Neural progenitor cell (in vitro differentiated cells): ENCODE measurements around the gene KDELR3. TPM values are rescaled to one million over a fixed set of nuclear protein-coding genes. Genes with fewer than 3 reads are reported as not detected.

Experiments used
- DNase-seq: peaks from one replicate; pipeline ENCODE4 v3.0.0-alpha.2; 2016; ENCODE audit warnings: low spot score
- H2AFZ ChIP-seq: fragments of 200-600 bp; sonication (generic); replicated peaks from 2 replicates; pipeline ENCODE4 v1.6.1; 2016; ENCODE audit warnings: antibody characterized with exemption
- H3F3A ChIP-seq: fragments of 200-600 bp; sonication (generic); 2 replicates; pipeline ENCODE4 v1.6.1; 2016; ENCODE audit warnings: antibody characterized with exemption, low read depth
- H3K27ac ChIP-seq: fragments of 200-600 bp; sonication (generic); 2 replicates; pipeline ENCODE4 v1.5.1; 2016; ENCODE audit warnings: mild to moderate bottlenecking
- H3K27me3 ChIP-seq: fragments of 200-600 bp; sonication (generic); 2 replicates; pipeline ENCODE4 v1.6.1; 2016; ENCODE audit warnings: mild to moderate bottlenecking, moderate library complexity
- H3K36me3 ChIP-seq: fragments of 200-600 bp; sonication (generic); 2 replicates; pipeline ENCODE4 v1.5.1; 2016
- H3K4me1 ChIP-seq: fragments of 200-600 bp; sonication (generic); 2 replicates; pipeline ENCODE4 v1.6.1; 2016; ENCODE audit warnings: mixed run types
- H3K4me2 ChIP-seq: fragments of 200-600 bp; sonication (generic); 2 replicates; pipeline ENCODE4 v1.6.1; 2016
- H3K4me3 ChIP-seq: fragments of 200-600 bp; sonication (generic); 2 replicates; pipeline ENCODE4 v1.5.1; 2016
- H3K79me2 ChIP-seq: fragments of 200-600 bp; sonication (generic); 2 replicates; pipeline ENCODE4 v1.6.1; 2016; ENCODE audit warnings: low read depth
- H3K9ac ChIP-seq: fragments of 200-600 bp; sonication (generic); 2 replicates; pipeline ENCODE4 v1.6.1; 2016
- H3K9me3 ChIP-seq: fragments of 200-600 bp; sonication (generic); 2 replicates; pipeline ENCODE4 v1.5.1; 2016; ENCODE audit warnings: low read depth
- H4K20me1 ChIP-seq: fragments of 200-600 bp; sonication (generic); 2 replicates; pipeline ENCODE4 v1.6.1; 2016; ENCODE audit warnings: low read depth
- H3K27ac Mint-ChIP-seq: 3 replicates; pipeline ENCODE4 v1.8.0; 2021; ENCODE audit warnings: mixed read lengths
- H3K27me3 Mint-ChIP-seq: 2 replicates; pipeline ENCODE4 v1.8.0; 2022; ENCODE audit warnings: low read depth, mild to moderate bottlenecking, inconsistent platforms, moderate library complexity, mixed read lengths; ENCODE audit not compliant: insufficient read depth
- H3K36me3 Mint-ChIP-seq: 3 replicates; pipeline ENCODE4 v1.8.0; 2021; ENCODE audit warnings: mixed read lengths
- H3K4me1 Mint-ChIP-seq: 3 replicates; pipeline ENCODE4 v1.8.0; 2021; ENCODE audit warnings: mixed read lengths
- H3K4me3 Mint-ChIP-seq: 3 replicates; pipeline ENCODE4 v1.8.0; 2021; ENCODE audit warnings: mild to moderate bottlenecking, moderate library complexity, mixed read lengths
- H3K9me3 Mint-ChIP-seq: 3 replicates; pipeline ENCODE4 v1.8.0; 2020; ENCODE audit warnings: mixed read lengths
- CTCF ChIP-seq: fragments of 200-600 bp; sonication (generic); IDR thresholded peaks from 2 replicates; pipeline ENCODE4 v1.5.1; 2017; ENCODE audit warnings: antibody characterized with exemption, mild to moderate bottlenecking
- EZH2 ChIP-seq: fragments of 200-600 bp; sonication (generic); IDR thresholded peaks from 2 replicates; pipeline ENCODE4 v1.6.1; 2017; ENCODE audit warnings: antibody characterized with exemption, mild to moderate bottlenecking, moderate library complexity
- EZH2phosphoT487 ChIP-seq: fragments of 200-600 bp; sonication (generic); IDR thresholded peaks from 2 replicates; pipeline ENCODE4 v1.6.1; 2017; ENCODE audit warnings: antibody characterized with exemption
- total RNA-seq: library from RNA; depleted of rRNA; stranded (reverse); fragments of >200 nt; gene quantifications from 2 replicates; pipeline ENCODE4 v1.2.3, GENCODE V29; 2015; ENCODE audit warnings: low replicate concordance

Gene KDELR3
- total RNA-seq, 1 donor from 2014 or later: 3.4 TPM

- H3K9me3 ChIP-seq: no peaks in the 10 kb centered on the region
- Mint-ChIP-seq H3K36me3 (peaks cover 67% of the 10 kb centered on the region), H3K9me3 (no peaks in the 10 kb centered on the region), H3K4me1 (peaks cover 6% of the 10 kb centered on the region), H3K27ac (no peak overlapping the region), H3K27me3 (peaks cover 2% of the 10 kb centered on the region), H3K4me3 (no peak overlapping the region)
- DNase-seq: no peak
- no peak overlapping the region for H3K4me3 ChIP-seq
- H3K79me2 ChIP-seq: peaks cover 47% of the 10 kb centered on the region
- H2AFZ ChIP-seq: no peak overlapping the region
- TF ChIP-seq EZH2 (no peak), CTCF (no peak), EZH2phosphoT487 (no peak)
- H3K36me3 ChIP-seq: peaks cover 60% of the 10 kb centered on the region
- H3K4me2 ChIP-seq: no peak overlapping the region
- H3K27ac ChIP-seq: peak overlapping the region; percentile 63
- no peaks in the 10 kb centered on the region for H3K4me1 ChIP-seq
- peaks cover 100% of the 10 kb centered on the region for H3F3A ChIP-seq
- peaks cover 76% of the 10 kb centered on the region for H4K20me1 ChIP-seq
- H3K9ac ChIP-seq: no peak overlapping the region
- H3K27me3 ChIP-seq: no peaks in the 10 kb centered on the region
Observed at GRCh38 chr22:38487946-38488345, 20.1 kb downstream of the KDELR3 start.

- DNase-seq: no peak
- no peak overlapping the region for H3K4me2 ChIP-seq
- Mint-ChIP-seq H3K36me3 (peaks cover 64% of the 10 kb centered on the region), H3K27ac (no peak overlapping the region), H3K9me3 (no peaks in the 10 kb centered on the region), H3K27me3 (peaks cover 2% of the 10 kb centered on the region), H3K4me1 (peaks cover 6% of the 10 kb centered on the region), H3K4me3 (no peak overlapping the region)
- H3K27me3 ChIP-seq: no peaks in the 10 kb centered on the region
- no peaks in the 10 kb centered on the region for H3K9me3 ChIP-seq
- H3K36me3 ChIP-seq: peaks cover 68% of the 10 kb centered on the region
- H3K27ac ChIP-seq: peak overlapping the region; percentile 42
- no peak overlapping the region for H2AFZ ChIP-seq
- peak overlapping the region; percentile 14 for H3K9ac ChIP-seq
- peaks cover 59% of the 10 kb centered on the region for H3K79me2 ChIP-seq
- peaks cover 100% of the 10 kb centered on the region for H3F3A ChIP-seq
- no peak for TF ChIP-seq EZH2
- TF ChIP-seq EZH2phosphoT487: no peak
- no peak for TF ChIP-seq CTCF
- H3K4me3 ChIP-seq: no peak overlapping the region
- H3K4me1 ChIP-seq: no peaks in the 10 kb centered on the region
- H4K20me1 ChIP-seq: peaks cover 77% of the 10 kb centered on the region
Observed at GRCh38 chr22:38489142-38489541, 21.2 kb downstream of the KDELR3 start.

- H3K27me3 Mint-ChIP-seq: peaks cover 2% of the 10 kb centered on the region
- peaks cover 82% of the 10 kb centered on the region for H4K20me1 ChIP-seq
Observed at GRCh38 chr22:38489561-38490145, 21.8 kb downstream of the KDELR3 start.

More at GRCh38 chr22:38489561-38490145, 21.8 kb downstream of the KDELR3 start:
- Histone ChIP-seq H3K27me3 (no peaks in the 10 kb centered on the region), H3K79me2 (peaks cover 64% of the 10 kb centered on the region), H3K4me3 (no peak overlapping the region), H3K4me1 (no peaks in the 10 kb centered on the region), H3K9ac (no peak overlapping the region), H3K27ac (peak overlapping the region; percentile 42), H2AFZ (no peak overlapping the region), H3K9me3 (no peaks in the 10 kb centered on the region), H3K4me2 (no peak overlapping the region), H3F3A (peaks cover 100% of the 10 kb centered on the region), H3K36me3 (peaks cover 68% of the 10 kb centered on the region)
- Mint-ChIP-seq H3K4me1 (peaks cover 6% of the 10 kb centered on the region), H3K9me3 (no peaks in the 10 kb centered on the region), H3K4me3 (no peak overlapping the region), H3K27ac (peak overlapping the region; percentile 8), H3K36me3 (peaks cover 64% of the 10 kb centered on the region)
- DNase-seq: no peak
- TF ChIP-seq EZH2 (no peak), CTCF (no peak), EZH2phosphoT487 (no peak)
